Loucy (cell line): ENCODE measurements around the gene DLGAP1.

ENCODE experiments used
- CTCF ChIP-seq: fragments of 200-600 bp; sonication (generic); conservative IDR thresholded peaks from 2 replicates; pipeline ENCODE4 v1.5.1; 2014; ENCODE audit warnings: mild to moderate bottlenecking, antibody characterized with exemption, low read length
- EZH2phosphoT487 ChIP-seq: fragments of 200-600 bp; IDR thresholded peaks from 2 replicates; pipeline ENCODE4 v1.6.1; 2018; ENCODE audit warnings: antibody characterized with exemption, mild to moderate bottlenecking, moderate library complexity, borderline replicate concordance

DNA sequence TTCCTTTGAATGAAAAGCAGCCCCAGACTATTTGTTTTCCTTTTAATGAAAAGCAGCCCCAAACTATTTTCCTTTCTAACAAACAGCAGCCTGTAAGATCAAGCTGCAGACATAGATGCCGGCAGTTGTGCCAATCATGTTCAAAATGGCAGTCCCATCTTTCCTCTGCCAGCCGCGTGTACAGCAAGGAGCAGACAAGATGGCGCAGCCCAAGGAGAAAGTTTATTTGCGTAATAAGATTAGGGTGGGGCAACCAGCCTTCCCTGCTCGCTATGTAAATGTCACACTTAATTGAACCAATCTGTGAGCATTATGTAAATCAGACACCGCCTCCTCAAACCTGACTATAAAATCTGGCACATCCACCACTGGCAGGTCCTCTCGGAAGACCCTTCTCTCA lies 779.1 kb downstream of the DLGAP1 start:
- TF ChIP-seq CTCF (no peak), EZH2phosphoT487 (no peak)
